CD4-positive, alpha-beta T cell treated with Interleukin-17A for 4 hours (primary cell): ENCODE results near the gene ANKRD39.

ENCODE experiments used
- DNase-seq: peaks from one replicate; pipeline ENCODE4 v3.0.0-alpha.2; 2020; ENCODE audit warnings: mixed read lengths

Gene ANKRD39

DNA sequence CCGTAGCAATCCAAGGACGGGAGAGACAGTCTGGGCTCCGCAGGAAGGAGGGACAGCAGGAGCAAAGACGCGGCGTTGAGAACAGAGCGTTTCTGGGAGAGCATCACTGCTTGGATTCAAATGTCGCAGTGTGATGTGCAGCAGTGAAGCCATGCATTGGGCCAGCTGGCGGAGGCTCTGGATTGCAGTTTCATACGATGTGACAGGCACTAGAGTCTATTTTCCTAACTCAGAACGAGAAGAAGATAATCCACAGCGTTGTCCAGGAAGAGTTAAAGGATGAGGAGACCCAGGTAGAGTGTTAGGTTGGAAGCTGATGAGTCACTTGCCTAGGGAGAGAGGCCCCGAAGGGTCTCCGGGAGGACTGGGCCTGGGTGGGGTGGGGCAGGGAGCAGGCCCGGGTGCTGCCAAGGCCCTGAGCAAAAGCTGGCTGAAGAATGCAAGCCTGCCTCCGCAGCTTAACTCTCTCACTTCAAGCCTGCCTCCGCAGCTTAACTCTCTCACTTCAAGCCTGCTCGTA is 29.7 kb upstream of the ANKRD39 start:
- no peak for DNase-seq

DNA sequence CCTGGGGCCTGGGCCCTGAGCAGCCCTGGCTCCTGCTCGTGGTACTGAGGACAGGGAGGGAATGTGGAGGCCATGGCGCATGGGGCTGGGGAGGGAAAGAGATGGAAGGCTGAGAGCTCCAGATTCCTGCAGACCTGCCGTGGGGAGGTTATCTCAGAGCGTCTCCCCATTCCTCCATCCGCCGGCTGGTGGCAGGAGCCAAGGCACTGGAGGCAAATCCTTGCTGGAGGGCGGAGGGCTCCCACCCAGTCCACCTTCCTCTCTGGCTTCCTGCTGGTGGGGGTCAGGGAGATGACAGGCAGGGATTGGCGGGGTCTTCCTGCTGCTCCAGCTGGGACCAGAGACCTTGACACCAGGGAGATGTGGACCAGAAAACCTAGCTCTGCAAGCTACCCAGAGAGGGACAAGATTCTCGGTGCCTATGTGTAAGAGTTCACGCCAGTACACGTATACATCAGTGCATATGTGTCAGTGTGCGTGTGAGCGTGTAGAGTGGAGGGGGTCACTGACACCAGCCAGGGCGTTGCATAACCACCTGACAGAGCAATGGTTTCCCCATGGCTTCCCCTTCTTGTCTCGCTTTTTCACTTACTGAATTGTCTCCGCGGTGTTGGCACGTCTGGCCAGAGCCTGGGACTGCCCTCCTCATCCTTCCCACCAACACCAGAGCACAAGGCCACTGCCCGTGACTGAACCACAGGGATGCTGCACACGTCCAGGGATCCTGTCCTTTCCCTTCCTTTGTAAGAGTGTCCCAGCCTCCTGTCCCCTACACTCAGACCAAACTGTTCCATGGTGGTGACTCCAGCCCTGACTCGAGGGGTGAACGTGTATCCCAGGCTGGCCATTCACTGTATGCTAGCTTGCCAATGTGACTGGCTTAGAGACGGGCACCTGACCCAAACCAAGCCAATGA is 27.9 kb upstream of the ANKRD39 start:
- no peak for DNase-seq

DNA sequence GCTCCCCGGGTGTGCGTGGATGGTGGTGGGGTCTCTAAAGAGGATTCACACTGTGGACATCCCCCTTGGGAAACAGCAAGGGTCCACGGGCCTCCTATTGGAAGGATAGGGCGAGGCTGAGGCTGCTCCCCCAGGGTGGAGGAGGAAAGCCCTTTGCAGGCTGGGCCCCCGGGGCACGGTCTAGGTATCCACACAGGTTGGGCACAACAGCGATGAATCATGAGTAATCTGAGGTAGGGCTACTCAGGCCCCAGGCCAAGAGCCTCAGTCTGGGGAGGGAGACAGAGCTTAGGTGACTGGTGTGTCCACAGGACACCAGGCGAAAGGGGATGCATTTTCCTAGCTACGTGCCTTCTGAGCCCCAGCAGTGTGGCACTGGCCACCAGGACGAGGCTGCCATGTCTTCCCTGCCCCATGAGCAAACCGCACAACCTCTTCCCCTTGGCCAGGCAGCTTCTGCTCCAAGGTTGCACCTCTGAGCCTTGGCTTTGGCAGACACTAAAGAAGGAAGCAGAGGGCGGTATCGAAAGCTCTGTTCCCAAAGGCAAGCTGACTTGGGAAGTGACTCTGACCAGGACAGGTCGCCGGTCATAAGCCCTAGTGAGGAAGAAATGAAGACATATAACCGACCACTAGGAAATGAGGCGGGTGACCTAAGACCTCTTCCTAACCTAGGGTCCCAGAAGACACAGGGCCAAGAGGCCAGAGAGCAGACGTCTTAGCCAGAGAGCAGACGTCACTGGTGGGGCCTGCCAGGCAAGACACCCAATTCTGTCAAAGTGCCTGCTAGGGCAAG is 26.7 kb upstream of the ANKRD39 start:
- no peak for DNase-seq

DNA sequence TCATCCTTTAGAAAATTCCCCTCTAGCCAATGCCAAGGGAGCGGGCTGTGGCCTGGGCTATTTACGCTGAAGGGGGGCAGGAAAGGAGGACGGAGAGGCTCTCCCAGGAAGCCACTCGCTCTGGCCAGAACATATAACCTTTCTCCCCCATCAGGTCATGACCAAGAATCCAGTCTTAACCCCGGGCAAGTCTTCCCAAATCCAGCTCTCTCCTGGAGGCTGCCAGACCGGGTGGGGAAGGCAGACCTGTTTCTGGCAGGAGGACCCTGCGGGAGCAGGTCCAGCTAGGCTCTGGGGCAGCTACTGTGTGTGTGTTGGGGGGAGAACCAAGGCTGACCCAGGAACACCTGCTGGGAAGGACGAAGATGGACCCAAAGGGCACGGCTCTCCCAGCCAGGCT is 25.5 kb upstream of the ANKRD39 start:
- DNase-seq = no peak

DNA sequence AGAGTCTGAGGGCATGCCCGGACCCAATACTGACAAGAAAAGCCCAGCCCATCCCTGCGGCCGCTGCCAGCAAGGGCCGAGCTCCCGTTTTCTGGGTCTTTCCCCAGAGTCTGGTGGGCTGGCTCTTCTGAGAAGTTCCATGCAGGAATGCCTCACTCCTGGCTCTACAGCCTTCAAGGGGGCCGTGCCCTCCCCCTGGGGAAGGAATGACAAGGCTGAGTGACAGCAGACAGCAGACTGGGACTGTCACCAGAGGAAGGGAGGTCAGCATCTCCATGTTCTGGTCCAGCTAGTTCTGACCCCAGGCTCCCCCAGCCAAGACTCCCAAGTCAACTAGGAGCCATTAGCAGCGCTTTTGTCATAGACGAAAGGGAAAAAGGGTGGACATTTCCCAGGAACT is 25.1 kb upstream of the ANKRD39 start:
- no peak for DNase-seq

DNA sequence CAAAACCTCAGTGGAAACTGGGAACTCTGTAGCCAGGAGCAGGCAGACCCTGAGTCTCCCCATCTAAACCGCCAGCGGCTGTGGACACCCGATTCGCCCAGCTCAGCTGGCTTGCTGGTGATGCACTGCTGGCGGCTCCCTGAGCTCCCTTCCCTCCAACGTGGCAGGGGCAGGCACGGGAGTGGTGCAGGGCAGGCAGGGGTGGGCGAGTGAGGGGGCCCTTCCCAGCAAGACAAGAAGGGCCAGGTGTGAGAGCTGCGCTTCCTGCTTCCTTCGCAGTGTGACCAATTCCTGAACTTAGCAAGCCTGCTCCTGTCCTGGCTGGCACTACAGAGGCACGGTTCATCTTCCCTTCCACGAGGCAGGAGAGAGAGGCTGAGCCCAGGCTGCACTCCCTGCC is 24.4 kb upstream of the ANKRD39 start:
- no peak for DNase-seq

DNA sequence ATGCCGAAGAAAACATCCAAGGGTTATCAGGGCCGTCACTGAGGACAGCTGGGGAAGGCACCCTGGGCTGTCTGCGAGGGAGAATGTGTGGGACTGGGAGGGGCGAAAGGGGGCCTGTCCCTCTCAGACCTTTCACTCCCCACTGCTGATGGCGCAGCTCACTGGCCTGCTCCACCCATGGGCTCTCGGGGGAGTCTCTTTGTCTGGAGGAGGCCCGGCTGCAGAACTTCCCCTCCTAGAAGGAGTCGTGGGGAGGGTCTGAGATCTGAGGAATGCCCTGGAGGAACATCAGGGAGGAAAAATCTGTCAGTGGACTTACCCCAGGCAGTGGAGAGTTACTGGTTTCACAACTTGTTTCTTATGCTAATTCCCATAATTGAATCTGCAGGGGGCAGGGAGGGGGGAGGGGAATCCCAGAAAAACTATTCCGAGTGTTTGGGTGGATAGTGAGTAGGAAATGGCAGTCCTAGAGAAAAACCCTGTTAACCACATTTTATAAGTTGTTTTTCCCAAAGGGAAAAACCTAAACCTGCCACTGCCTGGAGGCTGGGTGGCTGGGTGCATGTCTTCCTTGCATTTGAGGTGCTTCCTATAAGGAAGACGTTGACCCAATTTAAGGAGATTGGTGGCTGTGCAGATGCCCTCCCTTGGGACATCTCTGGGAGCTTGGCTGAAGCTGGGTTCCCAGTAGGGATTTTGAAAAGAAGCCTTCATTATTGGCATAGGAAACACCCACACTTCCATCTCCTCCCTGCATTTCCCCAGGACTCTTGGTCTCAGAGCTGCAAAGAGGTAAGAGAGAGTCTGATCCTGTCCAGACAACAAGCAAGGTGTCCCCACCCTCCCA is 23.8 kb upstream of the ANKRD39 start:
- no peak for DNase-seq

DNA sequence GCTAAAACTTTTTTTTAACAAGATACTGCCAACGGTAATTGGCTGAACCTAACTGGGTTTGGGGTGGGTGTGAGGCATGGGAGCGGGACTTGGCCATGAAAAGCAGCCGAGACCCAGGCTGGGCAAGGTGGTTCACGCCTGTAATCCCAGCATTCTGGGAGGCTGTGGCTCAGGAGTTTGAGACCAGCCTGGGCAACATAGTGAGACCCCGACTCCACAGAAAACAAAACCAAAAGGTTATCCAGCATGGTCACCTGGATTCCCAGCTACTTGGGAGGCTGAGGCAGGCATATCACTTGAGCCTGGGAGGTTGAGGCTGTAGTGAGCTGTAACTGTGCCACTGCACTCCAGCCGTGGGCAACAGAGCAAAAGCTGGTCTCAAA is 23.1 kb upstream of the ANKRD39 start:
- DNase-seq = no peak

DNA sequence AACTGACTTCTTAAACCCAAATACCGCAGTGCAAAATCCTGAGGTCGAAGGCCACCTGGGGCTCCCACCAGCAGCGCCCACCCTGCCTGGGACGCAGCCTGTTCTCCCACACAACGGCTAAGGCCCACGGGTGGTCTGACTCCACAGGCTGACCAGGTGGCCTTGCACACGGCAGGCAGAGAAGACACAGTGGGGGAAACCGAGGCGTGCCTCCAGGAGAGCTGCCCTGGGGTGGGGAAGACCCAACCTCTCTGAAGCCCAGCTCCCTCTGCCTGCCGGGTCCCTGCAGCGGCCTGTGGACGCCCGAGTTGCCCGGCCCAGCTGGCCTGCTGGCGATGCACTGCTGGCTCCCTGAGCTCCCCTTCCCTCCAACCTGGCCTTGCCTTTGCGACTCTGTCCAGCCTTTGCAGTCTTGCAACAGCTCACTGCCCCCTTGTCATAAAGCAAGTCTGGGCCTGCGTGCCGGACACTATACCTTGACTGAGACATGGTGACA is 21.8 kb upstream of the ANKRD39 start:
- no peak for DNase-seq

DNA sequence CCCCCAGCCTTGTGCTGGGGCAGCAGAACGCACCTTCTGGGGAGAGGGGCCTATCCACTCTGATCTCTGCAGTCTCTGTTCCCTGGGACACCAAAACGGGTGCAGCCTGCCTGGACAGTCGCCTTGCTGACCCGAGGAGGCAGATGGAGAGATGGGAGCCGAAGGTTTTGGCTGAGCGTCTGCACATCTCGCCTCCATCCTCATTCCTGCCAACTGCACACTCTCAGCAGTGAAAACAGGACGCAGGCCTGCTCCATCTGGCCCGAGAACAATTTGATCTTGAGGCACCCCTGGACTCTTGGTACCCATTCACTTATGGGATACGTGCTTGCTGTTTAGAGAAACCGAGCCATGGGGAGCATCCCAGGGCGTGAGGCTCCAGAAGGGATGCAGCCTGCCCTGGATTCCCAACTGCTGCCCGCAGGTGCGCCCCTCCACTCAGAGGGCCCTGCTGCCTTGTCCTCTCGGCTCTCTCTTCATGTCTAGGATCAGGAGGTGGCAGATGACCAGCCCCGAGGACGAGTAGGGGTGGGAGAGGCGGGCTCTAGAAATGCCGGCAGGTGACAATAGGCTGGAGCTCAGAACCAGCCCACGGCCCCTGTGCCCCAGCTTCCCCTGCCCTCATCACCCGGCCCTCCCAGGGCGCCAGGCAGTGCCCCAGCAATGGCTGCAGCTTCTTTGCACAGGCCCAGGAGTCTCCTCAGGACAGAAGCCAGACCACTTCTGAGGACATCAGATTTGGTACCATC is 21.2 kb upstream of the ANKRD39 start:
- DNase-seq = no peak

DNA sequence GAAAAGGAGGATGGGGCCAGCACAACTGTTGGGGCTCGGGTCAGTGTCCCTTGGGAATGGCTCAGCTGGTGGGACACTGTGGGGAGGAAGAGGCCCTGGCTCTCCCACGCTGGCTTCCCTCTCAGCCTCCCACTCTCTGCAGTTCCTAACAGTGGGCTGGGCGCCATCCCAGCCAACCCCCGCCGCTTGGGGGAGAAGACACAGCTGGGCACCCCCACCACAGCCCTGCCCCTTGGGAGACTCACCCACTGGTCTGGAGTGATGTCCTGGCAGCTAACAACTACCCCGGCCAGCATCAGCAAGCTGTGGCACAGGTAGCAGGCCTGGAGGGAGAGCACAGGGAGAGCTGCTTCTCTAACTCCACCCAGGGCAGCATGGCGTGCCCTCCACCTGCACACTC is 20.4 kb upstream of the ANKRD39 start:
- no peak for DNase-seq

DNA sequence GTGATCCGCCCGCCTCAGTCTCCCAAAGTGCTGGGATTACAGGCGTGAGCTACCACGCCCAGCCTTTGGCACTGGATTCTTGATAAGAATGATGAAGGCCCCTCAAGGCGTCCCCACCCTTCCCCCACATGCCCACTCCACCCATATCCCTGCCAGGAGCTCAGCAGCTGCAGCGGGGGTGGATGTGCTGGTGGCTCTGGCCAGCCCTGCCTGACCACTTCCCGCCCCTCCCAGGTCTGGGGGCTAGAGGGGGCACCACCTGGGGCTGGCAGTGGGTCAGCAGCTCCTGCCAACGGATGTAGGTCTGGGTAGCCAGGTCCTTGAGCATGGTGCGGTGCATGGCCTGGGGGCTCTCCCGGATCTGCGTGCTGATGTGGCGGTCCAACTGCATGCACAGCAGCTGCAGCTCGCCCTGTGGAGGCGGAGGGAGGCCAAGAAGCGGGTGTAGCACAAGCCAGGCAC is 19.8 kb upstream of the ANKRD39 start:
- no peak for DNase-seq

DNA sequence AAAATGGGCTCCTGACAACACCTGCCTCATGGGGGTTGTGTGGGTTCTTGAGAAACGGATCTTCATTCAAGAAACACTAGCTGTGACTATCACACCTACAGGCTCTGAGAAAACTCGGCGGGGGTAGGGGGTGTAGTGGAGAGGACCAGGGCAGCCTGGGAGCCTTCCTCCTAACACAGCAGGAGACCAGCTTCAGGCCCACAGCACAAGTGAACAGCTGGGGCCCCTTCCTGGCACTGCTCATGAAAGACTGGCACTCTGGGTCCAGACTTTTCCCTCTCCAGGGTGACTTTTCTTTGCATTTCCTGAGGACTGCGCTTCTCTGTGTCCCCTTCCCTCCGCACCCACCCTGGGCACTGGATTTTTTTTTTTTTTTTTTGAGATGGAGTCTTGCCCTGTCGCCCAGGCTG is 19.2 kb upstream of the ANKRD39 start:
- no peak for DNase-seq

DNA sequence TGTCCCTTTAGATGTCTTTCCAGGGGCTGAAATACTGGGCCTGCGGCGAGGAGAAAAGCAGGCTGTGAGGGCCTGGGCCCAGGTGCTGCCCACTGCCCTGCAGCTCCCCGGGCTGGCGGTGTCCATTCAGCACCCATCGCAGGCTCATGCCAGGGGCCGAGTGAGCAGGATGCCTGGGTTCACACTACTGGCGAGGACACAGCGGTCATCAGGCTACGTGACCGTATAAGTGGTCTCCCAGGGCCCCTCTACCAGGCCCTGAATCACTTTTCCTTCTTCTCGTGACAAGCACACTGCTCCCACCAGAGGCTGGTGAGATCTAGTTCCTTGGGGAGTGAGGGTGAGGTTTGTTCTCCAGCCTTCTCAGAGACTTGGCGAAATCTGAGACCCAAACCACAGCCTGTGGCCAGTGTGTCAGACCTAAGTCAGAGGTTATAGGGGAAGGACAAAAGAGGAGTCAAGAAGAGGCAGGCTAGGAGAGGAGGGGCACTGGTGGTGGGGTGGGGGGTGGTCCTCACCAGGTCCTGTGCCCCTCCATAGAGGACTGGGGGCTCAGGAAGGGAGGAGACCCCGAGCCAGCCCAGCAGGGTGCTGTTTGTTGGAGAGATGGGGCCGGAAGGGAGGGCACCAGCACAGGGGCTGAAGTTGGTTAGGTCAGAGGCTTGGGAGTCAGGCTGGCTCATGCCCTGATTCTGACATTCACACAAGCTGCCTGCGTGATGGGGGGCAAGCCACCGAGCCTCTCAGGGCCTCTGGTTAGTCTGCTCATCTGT is 18.6 kb upstream of the ANKRD39 start:
- DNase-seq = no peak

DNA sequence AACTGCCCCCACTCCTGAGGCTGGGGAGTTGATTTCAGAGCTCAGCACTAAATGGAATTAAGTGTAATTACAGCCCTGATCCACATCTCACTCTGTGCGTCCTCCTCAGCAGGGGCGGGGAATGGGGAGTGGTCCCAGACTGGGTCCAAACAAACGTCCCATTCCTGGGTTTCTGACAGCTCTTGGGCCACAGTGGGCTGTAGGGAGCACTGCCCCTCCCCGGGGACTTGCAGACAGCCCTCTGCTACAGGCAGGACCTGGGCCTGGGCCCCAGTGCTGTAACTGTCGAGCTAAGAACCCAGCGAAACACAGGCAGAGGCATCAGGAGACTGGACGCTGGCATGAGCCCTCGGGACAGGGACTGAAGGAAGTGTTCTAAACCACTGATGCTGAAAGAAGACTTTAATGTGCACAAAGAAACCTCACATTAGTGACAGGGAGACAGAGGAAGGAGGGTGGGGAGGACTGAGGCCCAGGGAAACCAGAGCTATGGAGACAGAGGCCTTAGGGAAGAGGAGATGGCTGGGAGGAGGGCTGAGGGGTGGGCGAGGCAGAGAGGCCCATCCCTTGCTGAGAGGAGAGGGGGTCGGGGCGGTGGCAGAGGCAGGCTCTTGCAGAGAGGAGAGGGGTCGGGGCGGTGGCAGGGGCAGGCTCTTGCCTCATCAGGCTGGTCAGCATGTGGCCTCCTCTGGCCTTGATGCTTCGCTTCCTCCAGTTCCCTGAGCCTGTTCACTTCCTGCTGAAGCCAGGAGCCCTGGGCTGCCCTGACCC is 17.9 kb upstream of the ANKRD39 start:
- DNase-seq = no peak

DNA sequence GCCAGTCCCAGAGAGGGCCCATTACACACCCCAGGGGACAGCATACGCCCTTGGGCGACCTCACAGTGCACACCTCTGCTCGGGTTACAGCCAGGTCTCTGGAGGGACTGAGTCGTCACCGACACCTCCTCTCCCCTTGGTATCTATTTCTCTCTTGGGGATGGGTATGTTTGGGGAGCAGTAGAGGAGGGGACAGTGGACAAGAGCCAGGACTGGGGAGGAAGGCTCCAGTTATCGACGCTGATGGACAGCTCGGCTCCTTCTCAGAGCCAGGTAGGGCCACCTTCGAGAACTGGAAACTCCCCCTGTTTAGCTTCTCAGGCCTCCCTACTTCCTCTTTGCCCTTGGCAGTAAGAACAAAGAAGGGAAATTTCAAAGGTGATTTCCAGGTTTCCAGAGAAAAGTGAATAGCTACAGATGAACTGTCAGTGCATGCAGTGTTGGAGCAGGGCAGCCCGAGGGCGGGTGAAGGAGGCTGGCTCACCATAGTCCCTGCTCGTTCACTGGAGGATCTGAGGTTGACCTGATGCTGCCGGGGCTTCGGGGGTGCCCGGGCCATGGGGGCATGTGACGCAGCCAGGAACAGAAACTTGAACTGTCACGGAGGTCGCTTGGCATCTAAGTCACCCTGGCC is 16.5 kb upstream of the ANKRD39 start:
- DNase-seq = no peak

DNA sequence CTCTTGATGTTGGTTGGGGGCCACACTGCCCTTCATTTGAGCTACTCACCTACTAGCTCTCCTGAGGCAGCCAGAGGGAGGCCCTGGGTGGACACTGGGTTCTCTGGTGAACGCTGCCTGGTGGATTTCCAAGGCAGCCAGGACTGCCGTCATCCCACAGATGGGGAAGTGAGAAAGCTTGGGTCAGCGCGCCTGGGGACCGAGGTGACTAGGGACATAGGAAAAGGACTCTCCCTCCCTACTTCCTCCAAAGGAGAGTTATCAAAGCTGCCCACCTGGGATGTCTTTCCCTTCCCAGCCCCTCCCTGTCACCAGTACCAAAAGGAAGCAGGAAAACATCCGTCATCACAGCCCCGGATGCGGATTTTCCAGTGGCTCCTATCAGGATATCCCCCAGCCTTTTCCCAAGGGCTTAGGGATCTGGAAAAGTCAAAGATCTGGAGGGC is 15.9 kb upstream of the ANKRD39 start:
- DNase-seq = no peak

DNA sequence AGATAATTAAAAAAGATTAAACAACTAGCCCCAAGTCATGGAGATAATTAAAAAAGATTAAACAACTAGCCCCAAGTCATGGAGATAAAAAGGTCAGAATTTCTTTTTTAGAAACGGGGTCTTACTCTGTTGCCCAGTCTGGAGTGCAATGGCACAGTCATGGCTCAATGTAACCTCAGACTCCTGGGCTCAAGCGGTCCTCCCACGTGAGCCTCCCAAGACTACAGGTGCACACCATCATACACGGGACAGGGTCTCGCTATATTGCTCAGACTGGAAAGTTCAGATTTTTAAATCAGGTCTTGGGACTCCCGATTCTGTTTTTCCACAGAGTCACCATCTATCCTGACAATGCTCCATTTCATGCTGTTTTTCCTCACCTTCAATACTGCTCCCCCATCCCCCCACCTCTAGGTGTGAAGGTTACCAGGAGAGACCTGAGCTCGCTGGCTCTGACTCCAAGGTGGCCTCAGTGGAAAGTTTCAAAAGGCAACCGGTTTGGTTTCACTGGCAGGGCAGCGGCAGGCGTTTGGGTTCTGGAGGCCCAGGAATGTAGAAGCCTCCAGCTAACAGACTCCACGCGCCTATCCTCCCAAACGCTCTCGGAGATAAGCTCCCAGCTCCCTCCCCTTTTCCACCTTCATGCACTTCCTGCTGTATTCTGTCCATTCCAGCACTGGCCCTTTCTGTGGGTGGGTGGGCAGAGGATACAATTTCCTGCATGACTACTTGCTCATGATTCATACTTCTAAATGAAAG is 15.0 kb upstream of the ANKRD39 start:
- DNase-seq = peak; percentile 1
